Right lobe of liver (tissue), 4 donors: ENCODE measurements around the gene TCF7L2.

Source experiments
- CTCF ChIP-seq, 4 donors: fragments of 200-600 bp in 3 of 4; fragments of 450-650 bp in 1 of 4; IDR thresholded peaks; one replicate each; pipeline versions ENCODE4 v1.5.1 to v1.8.0; 2016 to 2022; ENCODE audit warnings: antibody characterized with exemption in 4 of 4, mild to moderate bottlenecking in 2 of 4
- POLR2A ChIP-seq: fragments of 450-650 bp; IDR thresholded peaks from one replicate; pipeline ENCODE4 v1.6.1; 2017; ENCODE audit warnings: antibody characterized with exemption, mild to moderate bottlenecking
- donor health status: DM: no; HTN: no; CAD: no.
- donor health status: DM: no; HTN: no; CAD: no.
- donor health status: DM: no; HTN: yes; CAD: no.

DNA sequence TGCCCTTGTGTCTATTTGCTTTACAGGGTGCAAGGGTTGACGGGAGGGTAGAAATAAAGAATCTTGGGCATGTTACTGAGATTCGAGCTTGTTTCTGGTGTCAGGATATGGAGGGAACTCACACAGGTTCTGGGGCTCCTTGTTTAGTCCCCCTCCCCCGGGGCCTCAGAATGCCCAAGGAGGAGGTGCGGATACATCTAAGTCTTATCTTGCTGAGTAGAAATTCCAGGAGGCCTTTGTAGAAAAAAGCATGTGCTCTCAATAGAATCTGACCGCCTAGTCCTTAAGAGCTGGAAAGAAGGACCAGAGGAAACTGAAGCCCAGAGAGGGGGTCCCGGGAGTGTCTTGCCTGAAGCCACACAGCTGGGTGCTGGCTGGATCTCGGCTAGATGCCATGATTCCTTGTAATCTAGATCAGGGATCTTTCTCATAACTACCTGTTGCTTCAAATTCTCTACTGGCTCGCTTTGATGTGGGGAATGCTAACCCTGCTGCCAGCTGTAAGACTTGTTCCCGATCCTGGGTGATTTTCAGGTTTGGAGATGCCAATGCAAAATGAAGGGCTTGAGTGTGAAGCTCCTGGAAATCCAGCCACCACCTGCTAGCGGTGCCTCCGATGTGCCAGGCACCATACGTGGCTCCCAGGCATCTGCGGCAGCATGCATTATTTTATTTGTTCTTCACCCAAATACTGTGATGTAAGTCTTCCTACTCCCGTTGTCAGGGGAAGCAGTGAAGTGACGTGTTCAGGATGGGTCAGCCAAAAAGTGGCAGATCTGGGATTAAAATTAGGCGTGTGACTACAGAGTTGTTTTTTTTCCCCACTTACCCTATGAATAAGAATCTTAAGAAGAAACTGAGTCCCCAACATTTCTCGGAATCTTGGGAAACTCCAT, 226.0 kb downstream of the TCF7L2 start:
- TF ChIP-seq POLR2A: no peak
- no peak for TF ChIP-seq CTCF (IDR thresholded peaks at IDR 0.05)
